ENCODE measurements around the gene KISS1R. TPM values are rescaled to one million over a fixed set of nuclear protein-coding genes. Genes with fewer than 3 reads are reported as not detected.
A peak's percentile ranks its signal among the peaks of the same experiment; 100 is the strongest.

KISS1R gene
- total and polyA plus RNA-seq, 3 experiments from 2014 or later: 0.49 to 2.3 (median 1.2) TPM

GRCh38 chr19:934197-934840 lies 17.2 kb downstream of the KISS1R start:
- DNase-seq: no peak
- H3K27me3 ChIP-seq (ENCODE audit: insufficient read depth, low read length, poor library complexity, severe bottlenecking): no peaks in the 10 kb centered on the region
- H3K9me3 ChIP-seq (ENCODE audit: low read length): no peaks in the 10 kb centered on the region
- peak overlapping the region in 1 of 7 donors; percentile 51 for H3K4me3 Mint-ChIP-seq
- H3K9me3 Mint-ChIP-seq: peaks cover 0 to 2% (median 0%) of the 10 kb centered on the region in 5 donors
- peaks cover 16% of the 10 kb centered on the region for H3K4me1 ChIP-seq (ENCODE audit: insufficient read depth, low read length)
- H3K4me3 ChIP-seq (ENCODE audit: low read length): no peak overlapping the region
- no peaks in the 10 kb centered on the region for H3K36me3 ChIP-seq (ENCODE audit: insufficient read depth, low read length)
- H3K27ac Mint-ChIP-seq: no peak overlapping the region
- peaks cover 3 to 4% (median 3%) of the 10 kb centered on the region in 3 donors for H3K36me3 Mint-ChIP-seq
- H3K4me1 Mint-ChIP-seq: peaks cover 16 to 29% (median 17%) of the 10 kb centered on the region in 3 donors
- ChIA-PET POLR2A (interaction anchor here (0.6 kb wide), 1 partner anchor 422 kb away, joined by 3 read pairs; no protein-coding TSS in a partner anchor), CTCF (interaction anchor here (0.9 kb wide), 1 partner anchor 48 kb away, joined by 3 read pairs; no protein-coding TSS in a partner anchor)
- no peaks in the 10 kb centered on the region for H3K27me3 Mint-ChIP-seq
- no peak overlapping the region for H3K27ac ChIP-seq (ENCODE audit: low read depth, low read length)

- POLR2A ChIA-PET: no interaction called here
- no peak overlapping the region for H3K27ac Mint-ChIP-seq
- Histone ChIP-seq H3K4me1 (ENCODE audit: insufficient read depth, low read length) (peaks cover 16% of the 10 kb centered on the region), H3K9me3 (ENCODE audit: low read length) (no peaks in the 10 kb centered on the region), H3K27ac (ENCODE audit: low read depth, low read length) (no peak overlapping the region), H3K27me3 (ENCODE audit: insufficient read depth, low read length, poor library complexity, severe bottlenecking) (no peaks in the 10 kb centered on the region), H3K36me3 (ENCODE audit: insufficient read depth, low read length) (no peaks in the 10 kb centered on the region), H3K4me3 (ENCODE audit: low read length) (no peak overlapping the region)
- H3K9me3 Mint-ChIP-seq: peaks cover 0 to 2% (median 0%) of the 10 kb centered on the region in 5 donors
- peaks cover 0 to 4% (median 3%) of the 10 kb centered on the region in 3 donors for H3K36me3 Mint-ChIP-seq
- H3K4me1 Mint-ChIP-seq: peaks cover 17 to 33% (median 19%) of the 10 kb centered on the region in 3 donors
- no peak for DNase-seq
- H3K4me3 Mint-ChIP-seq: no peak overlapping the region
- CTCF ChIA-PET: interaction anchor here (0.9 to 1.9 kb wide), 2 partner anchors 36 to 47 kb away, joined by 3 to 4 read pairs; no protein-coding TSS in a partner anchor
- no peaks in the 10 kb centered on the region for H3K27me3 Mint-ChIP-seq
These were observed 17.8 kb downstream of the KISS1R start for GRCh38 chr19:934865-935479.

- peaks cover 0 to 4% (median 3%) of the 10 kb centered on the region in 3 donors for H3K36me3 Mint-ChIP-seq
- POLR2A ChIA-PET: no interaction called here
- peaks cover 0 to 2% (median 0%) of the 10 kb centered on the region in 5 donors for H3K9me3 Mint-ChIP-seq
- CTCF ChIA-PET: interaction anchor here (1.0 to 1.9 kb wide), 3 partner anchors 35 to 46 kb away, joined by 3 to 4 read pairs (median 4); no protein-coding TSS in a partner anchor
- peaks cover 23% of the 10 kb centered on the region for H3K4me1 ChIP-seq (ENCODE audit: insufficient read depth, low read length)
- peaks cover 22 to 38% (median 25%) of the 10 kb centered on the region in 3 donors for H3K4me1 Mint-ChIP-seq
- H3K27ac Mint-ChIP-seq: no peak overlapping the region
- no peak overlapping the region for H3K4me3 ChIP-seq (ENCODE audit: low read length)
- no peak for DNase-seq
- no peaks in the 10 kb centered on the region for H3K27me3 ChIP-seq (ENCODE audit: insufficient read depth, low read length, poor library complexity, severe bottlenecking)
- no peaks in the 10 kb centered on the region for H3K9me3 ChIP-seq (ENCODE audit: low read length)
- H3K27ac ChIP-seq (ENCODE audit: low read depth, low read length): no peak overlapping the region
- H3K36me3 ChIP-seq (ENCODE audit: insufficient read depth, low read length): no peaks in the 10 kb centered on the region
- H3K27me3 Mint-ChIP-seq: no peaks in the 10 kb centered on the region
- no peak overlapping the region for H3K4me3 Mint-ChIP-seq
These were observed 19.0 kb downstream of the KISS1R start for GRCh38 chr19:936175-936546.

GRCh38 chr19:937259-937694 lies 20.1 kb downstream of the KISS1R start:
- Mint-ChIP-seq H3K36me3 (peaks cover 0 to 4% (median 3%) of the 10 kb centered on the region in 3 donors), H3K27me3 (no peaks in the 10 kb centered on the region), H3K9me3 (peaks cover 0 to 2% (median 0%) of the 10 kb centered on the region in 5 donors), H3K27ac (peak overlapping the region in 7 of 8 donors; percentile 43 to 89 (median 86)), H3K4me1 (peaks cover 26 to 38% (median 28%) of the 10 kb centered on the region in 3 donors), H3K4me3 (peak overlapping the region in 6 of 7 donors; percentile 8 to 66 (median 28))
- no peaks in the 10 kb centered on the region for H3K9me3 ChIP-seq (ENCODE audit: low read length)
- POLR2A ChIA-PET: interaction anchor here (0.9 kb wide), 1 partner anchor 47 kb away, joined by 4 read pairs; the partner anchor contains the start of gene WDR18
- CTCF ChIA-PET: no interaction called here
- no peak overlapping the region for H3K4me3 ChIP-seq (ENCODE audit: low read length)
- H3K4me1 ChIP-seq (ENCODE audit: insufficient read depth, low read length): peaks cover 24% of the 10 kb centered on the region
- no peak overlapping the region for H3K27ac ChIP-seq (ENCODE audit: low read depth, low read length)
- DNase-seq: peak in 3 of 5 donors; percentile 65 to 85 (median 72)
- H3K27me3 ChIP-seq (ENCODE audit: insufficient read depth, low read length, poor library complexity, severe bottlenecking): no peaks in the 10 kb centered on the region
- no peaks in the 10 kb centered on the region for H3K36me3 ChIP-seq (ENCODE audit: insufficient read depth, low read length)

GRCh38 chr19:938233-938923 lies 21.2 kb downstream of the KISS1R start:
- H3K27ac Mint-ChIP-seq: no peak overlapping the region
- POLR2A ChIA-PET: no interaction called here
- H3K4me1 Mint-ChIP-seq: peaks cover 22 to 30% (median 24%) of the 10 kb centered on the region in 3 donors
- H3K27me3 Mint-ChIP-seq: no peaks in the 10 kb centered on the region
- Histone ChIP-seq H3K4me3 (ENCODE audit: low read length) (no peak overlapping the region), H3K27me3 (ENCODE audit: insufficient read depth, low read length, poor library complexity, severe bottlenecking) (no peaks in the 10 kb centered on the region), H3K36me3 (ENCODE audit: insufficient read depth, low read length) (no peaks in the 10 kb centered on the region), H3K9me3 (ENCODE audit: low read length) (no peaks in the 10 kb centered on the region), H3K27ac (ENCODE audit: low read depth, low read length) (no peak overlapping the region), H3K4me1 (ENCODE audit: insufficient read depth, low read length) (peaks cover 13% of the 10 kb centered on the region)
- peak overlapping the region in 1 of 7 donors; percentile 70 for H3K4me3 Mint-ChIP-seq
- no peak for DNase-seq
- H3K9me3 Mint-ChIP-seq: peaks cover 0 to 2% (median 0%) of the 10 kb centered on the region in 5 donors
- H3K36me3 Mint-ChIP-seq: peaks cover 0 to 4% (median 3%) of the 10 kb centered on the region in 3 donors
- CTCF ChIA-PET: interaction anchor here (1.1 to 1.6 kb wide), 3 partner anchors 43 to 75 kb away, joined by 3 to 6 read pairs (median 4); no protein-coding TSS in a partner anchor

GRCh38 chr19:939439-939838 lies 22.3 kb downstream of the KISS1R start:
- Mint-ChIP-seq H3K27ac (peak overlapping the region in 4 of 8 donors; percentile 47 to 94 (median 67)), H3K4me3 (peak overlapping the region in 3 of 7 donors; percentile 44 to 90 (median 77))

GRCh38 chr19:939922-940321 lies 22.8 kb downstream of the KISS1R start:
- POLR2A ChIA-PET: interaction anchor here (0.6 kb wide), 1 partner anchor 433 kb away, joined by 3 read pairs; no protein-coding TSS in a partner anchor
- peaks cover 0 to 4% (median 3%) of the 10 kb centered on the region in 3 donors for H3K36me3 Mint-ChIP-seq
- CTCF ChIA-PET: no interaction called here

More at GRCh38 chr19:939439-939838, 22.3 kb downstream of the KISS1R start:
- no peaks in the 10 kb centered on the region for H3K27me3 ChIP-seq (ENCODE audit: insufficient read depth, low read length, poor library complexity, severe bottlenecking)
- peaks cover 0 to 2% (median 0%) of the 10 kb centered on the region in 5 donors for H3K9me3 Mint-ChIP-seq
- H3K27ac ChIP-seq (ENCODE audit: low read depth, low read length): no peak overlapping the region
- H3K4me3 ChIP-seq (ENCODE audit: low read length): no peak overlapping the region
- no peak for DNase-seq
- no peaks in the 10 kb centered on the region for H3K9me3 ChIP-seq (ENCODE audit: low read length)
- ChIA-PET POLR2A (no interaction called here), CTCF (interaction anchor here (1.5 to 1.6 kb wide), 2 partner anchors 42 to 44 kb away, joined by 4 to 6 read pairs; no protein-coding TSS in a partner anchor)
- peaks cover 19 to 26% (median 24%) of the 10 kb centered on the region in 3 donors for H3K4me1 Mint-ChIP-seq
- H3K27me3 Mint-ChIP-seq: no peaks in the 10 kb centered on the region
- no peaks in the 10 kb centered on the region for H3K36me3 ChIP-seq (ENCODE audit: insufficient read depth, low read length)
- H3K36me3 Mint-ChIP-seq: peaks cover 0 to 4% (median 3%) of the 10 kb centered on the region in 3 donors
- peaks cover 13% of the 10 kb centered on the region for H3K4me1 ChIP-seq (ENCODE audit: insufficient read depth, low read length)

More at GRCh38 chr19:939922-940321, 22.8 kb downstream of the KISS1R start:
- Histone ChIP-seq H3K4me1 (ENCODE audit: insufficient read depth, low read length) (peaks cover 13% of the 10 kb centered on the region), H3K27ac (ENCODE audit: low read depth, low read length) (no peak overlapping the region), H3K36me3 (ENCODE audit: insufficient read depth, low read length) (no peaks in the 10 kb centered on the region), H3K9me3 (ENCODE audit: low read length) (no peaks in the 10 kb centered on the region), H3K4me3 (ENCODE audit: low read length) (no peak overlapping the region), H3K27me3 (ENCODE audit: insufficient read depth, low read length, poor library complexity, severe bottlenecking) (no peaks in the 10 kb centered on the region)
- Mint-ChIP-seq H3K27ac (peak overlapping the region in 7 of 8 donors; percentile 27 to 94 (median 84)), H3K9me3 (peaks cover 0 to 2% (median 0%) of the 10 kb centered on the region in 5 donors), H3K4me1 (peaks cover 19 to 26% (median 24%) of the 10 kb centered on the region in 3 donors), H3K4me3 (peak overlapping the region; percentile 49 to 90 (median 70)), H3K27me3 (no peaks in the 10 kb centered on the region)
- no peak for DNase-seq

Measured in CD8-positive, alpha-beta memory T cell (primary cell).